NCI-H82 (cell line): ENCODE results near the gene CCDC106.
A peak's percentile ranks its signal among the peaks of the same experiment; 100 is the strongest.

Experiments
- DNase-seq: peaks from one replicate; lab custom pipeline; 2025; lab: John Stamatoyannopoulos, UW

CCDC106 gene

DNA sequence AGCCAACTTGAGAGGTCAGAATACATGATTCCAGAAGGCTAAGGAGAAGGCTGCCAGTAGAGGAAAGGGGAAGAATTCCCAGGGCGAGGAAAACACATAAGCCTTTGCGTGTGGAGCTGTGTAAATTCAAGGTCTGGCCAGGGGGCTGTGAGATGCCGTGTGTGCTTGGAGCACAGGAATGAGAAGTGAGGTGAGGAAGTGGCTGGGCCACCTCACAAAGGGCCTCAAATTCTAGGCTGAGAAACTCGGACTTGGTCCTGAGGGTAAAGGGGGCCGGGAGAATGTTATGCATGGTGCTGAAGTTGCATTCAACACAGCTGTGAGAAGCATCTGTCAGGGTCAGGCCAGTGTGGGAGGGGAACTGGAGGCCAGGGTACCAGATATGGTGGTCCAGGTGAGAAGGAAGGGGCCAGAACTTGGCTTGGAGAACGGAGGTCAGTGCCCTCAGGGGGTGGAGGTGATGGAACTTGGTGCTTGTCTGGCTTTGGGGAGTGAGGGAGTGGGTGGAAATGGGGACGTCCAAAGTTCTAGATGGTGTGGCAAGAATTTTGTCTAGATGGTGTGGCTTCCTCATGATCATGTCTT is 12.1 kb upstream of the CCDC106 start:
- DNase-seq: no peak

DNA sequence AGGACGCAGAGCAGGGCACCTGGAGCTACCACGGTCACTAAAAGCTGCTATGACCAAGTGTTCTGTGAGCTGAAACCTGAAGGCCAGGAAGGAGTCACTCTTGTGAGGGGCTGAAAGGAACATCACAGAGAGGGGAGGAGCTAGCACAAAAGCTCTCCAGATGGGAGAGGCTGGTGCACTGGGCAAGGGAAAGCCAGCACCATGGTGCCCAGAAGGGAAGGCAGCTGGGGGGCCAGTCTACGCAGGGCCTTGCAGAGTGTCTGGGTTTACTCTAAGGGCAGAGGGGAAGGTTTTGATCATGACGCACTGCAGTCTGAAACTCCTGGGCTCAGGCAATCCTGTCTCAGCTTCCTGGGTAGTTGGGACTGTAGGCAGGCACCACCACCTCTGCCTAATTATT is 11.3 kb upstream of the CCDC106 start:
- no peak for DNase-seq

DNA sequence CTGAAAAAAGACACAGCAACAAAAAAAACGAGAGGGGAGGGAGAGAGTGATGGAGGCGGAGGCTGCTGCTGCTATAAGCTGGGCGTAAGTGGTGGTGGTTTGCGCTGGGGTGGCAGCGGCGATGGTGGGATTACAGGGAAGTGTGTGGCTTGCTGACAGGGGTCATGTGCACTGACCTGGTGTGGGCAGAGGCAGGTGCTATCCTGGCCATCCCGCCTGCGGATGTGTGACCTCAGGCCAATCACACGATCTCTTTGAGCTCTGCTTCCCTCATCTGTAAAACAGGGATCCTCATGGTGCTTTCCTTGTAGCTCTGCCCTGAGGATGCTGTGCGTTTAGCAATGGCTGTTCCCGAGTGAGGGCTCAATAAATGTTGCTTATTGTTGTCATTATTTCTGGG is 10.5 kb upstream of the CCDC106 start:
- no peak for DNase-seq

DNA sequence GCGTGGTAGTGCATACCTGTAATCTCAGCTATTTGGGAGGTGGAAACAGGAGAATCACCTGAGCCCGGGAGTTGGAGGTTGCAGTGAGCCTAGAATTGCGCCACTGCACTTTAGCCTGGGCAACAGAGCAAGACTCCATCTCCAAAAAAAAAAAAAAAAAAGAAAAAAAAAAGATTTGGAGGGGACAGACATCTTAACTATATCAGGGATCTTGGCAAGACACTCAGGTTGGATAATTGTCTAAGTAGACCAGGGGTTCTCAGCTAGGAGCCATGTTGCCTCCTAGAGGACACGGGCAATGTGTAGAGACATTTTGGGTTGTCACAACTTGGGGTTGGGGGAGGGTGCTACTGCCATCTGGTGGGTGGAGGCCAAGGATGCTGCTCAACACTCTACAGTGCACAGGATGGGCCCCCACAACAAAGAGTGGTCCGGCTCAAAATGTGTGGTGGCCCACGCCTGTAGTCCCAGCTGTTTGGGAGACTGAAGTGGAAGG is 9.1 kb upstream of the CCDC106 start:
- DNase-seq: peak; percentile 80

DNA sequence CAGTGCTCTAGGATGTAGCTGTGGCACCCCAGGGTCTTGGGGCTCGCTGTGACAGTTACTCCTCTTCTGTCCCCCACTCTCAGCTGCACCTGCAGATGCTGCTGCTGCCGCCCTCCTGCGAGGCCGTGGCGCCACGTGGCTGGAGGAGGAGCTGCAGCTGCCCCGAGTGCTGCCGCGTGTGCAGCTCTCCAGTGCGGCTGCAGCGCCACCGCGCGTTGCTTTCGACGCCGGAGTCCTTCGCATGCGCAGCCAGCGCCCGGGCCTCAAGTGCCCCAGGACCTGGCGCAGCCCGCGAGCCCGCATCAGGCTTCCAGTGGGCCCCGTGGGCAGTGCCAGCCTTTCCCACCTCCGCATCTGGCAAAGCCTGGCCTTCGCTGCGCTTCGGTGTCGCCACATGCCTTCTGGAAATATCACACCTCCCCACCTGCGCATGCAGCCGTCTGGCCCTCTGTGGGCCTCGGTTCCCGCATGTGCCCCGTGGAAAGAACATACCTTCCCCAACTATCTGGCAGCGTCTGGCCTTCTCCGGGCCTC is 7.9 kb upstream of the CCDC106 start:
- peak; percentile 70 for DNase-seq

DNA sequence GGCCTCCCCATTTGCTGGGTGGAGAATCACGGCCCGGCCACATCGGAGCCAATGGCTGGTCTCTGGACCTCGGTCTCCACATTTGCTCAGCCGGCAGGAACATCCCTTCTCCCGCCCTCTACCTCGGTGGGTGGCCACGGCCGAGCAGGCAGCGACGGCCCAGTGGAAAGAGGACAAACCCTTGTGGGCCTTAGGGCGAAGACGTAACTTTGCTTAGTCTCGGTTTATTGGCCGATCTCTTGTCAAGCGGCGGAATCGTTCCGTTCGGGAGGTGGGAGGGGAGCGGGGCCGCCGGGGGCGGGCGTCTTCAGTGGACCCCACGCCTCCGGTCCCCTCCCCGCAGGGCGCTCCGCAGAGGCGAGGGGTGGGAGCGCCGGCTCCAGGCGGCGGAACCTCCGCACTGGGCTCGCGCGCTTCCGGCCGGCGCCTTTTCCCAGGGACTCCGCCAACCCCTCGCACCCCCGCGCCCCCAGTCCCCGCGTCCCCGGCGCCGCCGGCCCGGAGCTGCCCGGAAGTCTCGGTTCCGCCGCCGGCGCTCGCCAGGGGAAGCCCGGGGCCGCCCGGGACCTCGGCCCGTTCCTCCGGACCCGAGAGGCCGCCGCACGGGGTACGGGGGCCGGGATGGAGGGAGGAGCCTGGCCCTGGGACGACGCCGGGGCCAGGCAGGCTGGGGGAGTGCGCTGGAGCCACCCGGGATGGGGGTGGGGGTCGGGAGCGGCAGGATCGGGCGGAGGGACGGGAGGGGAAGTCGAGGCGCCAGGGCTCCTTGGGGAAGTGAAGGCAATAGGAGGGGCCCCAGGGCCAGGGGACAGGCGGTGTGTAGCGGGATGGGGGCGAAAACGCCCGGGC is 7.2 kb upstream of the CCDC106 start, which contains the start of gene ZNF580:
Gene ZNF580 (plus strand): TSS at position 426 of the 849 bp plus-strand sequence. CDS start 1,507 bp downstream, outside the sequence.
- peak; percentile 86 for DNase-seq

DNA sequence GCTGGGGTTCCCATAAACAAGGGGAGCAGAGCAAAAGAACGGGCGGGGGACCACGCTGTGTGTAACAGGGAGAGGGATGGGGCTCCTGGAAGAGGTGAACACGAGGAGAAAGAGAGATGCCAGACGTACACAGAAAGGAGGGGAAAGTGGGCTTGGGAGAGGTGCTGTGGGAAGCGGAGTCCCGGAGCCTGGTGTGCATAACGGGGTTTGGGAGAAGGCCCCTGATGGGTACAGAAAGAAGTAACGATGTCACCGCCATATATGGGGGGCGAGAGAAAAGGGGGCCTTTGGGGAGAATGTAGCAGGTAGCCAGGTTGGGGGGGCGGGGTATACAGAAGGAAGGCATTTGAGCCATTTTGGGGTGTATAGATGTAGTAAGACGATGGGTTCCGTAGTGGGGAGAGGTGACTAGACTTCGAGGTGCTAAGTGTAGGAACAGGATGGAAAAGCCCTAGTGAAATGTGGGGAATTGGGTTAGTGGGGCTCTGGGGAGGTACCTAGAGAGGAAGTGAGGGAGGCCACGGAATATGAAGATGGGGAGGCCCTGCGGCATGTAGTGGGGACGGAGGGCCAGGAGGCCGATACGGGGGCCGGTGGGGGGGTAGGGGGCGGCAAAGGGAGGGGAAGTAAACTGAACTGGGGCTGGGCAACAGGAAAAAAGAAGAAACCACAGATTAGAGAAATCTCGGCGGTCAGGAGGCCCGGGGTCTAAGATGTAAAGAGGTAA is 6.4 kb upstream of the CCDC106 start:
- peak; percentile 64 for DNase-seq

DNA sequence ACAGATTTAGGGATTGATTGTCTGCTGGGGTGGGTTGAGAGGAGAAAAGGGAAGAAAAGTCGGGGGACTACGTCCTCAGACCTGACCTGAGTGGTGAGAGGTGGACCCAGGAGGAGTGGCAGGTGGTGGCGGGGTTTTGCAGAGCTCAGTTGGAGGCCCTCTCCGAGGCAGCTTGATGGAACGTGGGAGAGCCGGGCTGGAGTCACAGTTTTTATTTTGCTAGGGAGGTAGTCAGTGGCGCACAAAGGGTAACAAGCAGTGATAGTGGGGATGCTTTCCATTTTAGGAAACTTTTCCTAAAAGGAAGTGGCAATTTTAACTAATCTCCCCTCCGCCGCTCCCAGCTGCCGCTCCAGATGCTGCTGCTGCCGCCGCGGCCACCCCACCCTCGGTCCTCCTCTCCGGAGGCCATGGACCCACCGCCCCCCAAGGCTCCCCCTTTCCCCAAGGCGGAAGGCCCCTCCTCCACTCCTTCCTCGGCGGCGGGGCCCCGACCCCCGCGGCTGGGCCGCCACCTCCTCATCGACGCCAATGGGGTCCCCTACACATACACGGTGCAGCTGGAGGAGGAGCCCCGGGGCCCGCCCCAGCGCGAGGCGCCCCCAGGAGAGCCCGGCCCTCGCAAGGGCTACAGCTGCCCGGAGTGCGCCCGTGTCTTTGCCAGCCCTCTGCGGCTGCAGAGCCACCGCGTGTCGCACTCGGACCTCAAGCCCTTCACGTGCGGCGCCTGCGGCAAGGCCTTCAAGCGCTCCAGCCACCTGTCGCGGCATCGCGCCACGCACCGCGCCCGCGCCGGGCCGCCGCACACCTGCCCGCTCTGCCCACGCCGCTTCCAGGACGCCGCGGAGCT is 5.6 kb upstream of the CCDC106 start:
- DNase-seq: peak; percentile 66

DNA sequence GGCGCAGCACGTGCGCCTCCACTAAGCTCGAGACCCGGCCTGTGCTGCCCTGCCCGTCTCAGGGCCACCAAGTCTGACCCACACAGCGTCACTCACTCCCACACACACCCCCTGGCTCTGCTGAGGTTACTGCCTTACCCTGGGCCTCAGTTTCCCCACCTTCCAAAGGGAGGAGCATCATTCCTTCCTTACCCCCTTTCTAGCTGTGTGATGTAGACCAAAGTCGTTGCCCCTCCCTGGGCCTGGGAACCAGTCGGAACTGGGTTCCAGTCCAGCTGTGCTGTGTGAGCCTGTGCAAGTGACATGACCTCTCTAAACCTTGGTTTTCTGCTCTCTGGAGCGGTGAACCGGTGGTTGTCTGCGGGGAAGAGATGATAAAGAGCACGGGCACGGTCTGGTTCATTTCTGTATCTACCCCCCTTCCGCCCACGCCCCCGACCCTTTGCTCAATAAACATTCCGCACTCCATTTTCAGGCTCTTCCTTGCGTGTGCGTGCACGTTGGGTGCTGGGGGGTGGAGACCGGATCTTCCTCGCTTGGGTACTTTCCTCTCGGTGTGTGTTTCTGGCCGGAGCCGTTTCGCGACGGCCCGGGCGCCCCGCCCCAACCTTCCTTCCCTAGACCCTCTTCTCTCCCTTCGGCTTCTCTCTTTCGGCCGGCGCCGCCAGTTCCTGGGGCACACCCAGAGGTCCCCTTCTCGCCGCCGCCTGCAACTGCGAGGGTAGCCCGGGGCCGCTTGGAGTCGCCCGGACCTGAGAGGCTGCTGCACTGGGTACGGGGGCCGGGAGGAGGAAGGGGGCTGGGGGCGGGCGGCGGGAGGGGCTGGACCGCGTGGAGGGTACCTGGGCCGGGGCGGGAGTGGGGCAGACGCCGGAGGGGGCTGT is 4.8 kb upstream of the CCDC106 start, which contains the start of gene ZNF581:
Gene ZNF581 (plus strand): TSS at position 647 of the 884 bp plus-strand sequence. CDS start 923 bp downstream, outside the sequence.
- DNase-seq: peak; percentile 85

DNA sequence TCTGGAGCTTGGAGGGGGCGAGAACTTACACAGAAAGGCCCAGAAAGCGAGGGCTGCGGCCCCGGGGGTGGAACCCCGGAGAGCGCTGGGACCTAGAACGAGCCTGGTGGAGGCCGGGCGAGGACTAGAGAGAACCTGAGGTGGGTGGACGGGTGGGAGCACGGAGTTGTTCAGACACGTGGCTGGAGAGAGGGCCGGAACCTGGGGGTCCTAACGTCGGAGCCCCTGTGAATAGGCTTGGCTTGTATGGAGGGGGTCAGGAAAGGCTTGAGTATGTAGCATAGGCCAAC is 4.2 kb upstream of the CCDC106 start:
- DNase-seq: no peak

DNA sequence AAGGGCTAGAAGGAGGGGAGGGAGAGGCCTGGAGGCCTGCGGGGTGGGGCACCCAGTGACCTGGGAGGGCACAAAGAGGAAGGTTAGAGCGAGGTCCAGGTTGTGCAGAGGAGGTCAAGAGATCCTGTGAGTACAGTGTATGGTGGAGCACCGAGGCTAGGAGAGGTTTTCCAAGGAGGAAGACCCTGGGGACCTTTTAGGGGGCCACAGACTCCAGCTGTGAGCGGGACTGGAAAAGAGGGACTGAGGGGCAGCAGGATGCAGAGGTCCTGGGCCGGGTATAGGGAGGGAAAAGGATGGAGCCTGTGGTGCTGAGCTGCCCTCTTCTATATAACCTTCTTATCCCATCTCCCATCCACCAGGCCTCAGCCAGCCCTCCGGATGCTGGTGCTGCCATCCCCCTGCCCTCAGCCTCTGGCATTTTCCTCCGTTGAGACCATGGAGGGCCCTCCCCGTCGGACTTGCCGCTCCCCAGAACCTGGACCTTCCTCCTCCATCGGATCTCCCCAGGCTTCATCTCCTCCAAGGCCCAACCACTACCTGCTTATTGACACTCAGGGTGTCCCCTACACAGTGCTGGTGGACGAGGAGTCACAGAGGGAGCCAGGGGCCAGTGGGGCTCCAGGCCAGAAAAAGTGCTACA is 3.7 kb upstream of the CCDC106 start:
- no peak for DNase-seq

DNA sequence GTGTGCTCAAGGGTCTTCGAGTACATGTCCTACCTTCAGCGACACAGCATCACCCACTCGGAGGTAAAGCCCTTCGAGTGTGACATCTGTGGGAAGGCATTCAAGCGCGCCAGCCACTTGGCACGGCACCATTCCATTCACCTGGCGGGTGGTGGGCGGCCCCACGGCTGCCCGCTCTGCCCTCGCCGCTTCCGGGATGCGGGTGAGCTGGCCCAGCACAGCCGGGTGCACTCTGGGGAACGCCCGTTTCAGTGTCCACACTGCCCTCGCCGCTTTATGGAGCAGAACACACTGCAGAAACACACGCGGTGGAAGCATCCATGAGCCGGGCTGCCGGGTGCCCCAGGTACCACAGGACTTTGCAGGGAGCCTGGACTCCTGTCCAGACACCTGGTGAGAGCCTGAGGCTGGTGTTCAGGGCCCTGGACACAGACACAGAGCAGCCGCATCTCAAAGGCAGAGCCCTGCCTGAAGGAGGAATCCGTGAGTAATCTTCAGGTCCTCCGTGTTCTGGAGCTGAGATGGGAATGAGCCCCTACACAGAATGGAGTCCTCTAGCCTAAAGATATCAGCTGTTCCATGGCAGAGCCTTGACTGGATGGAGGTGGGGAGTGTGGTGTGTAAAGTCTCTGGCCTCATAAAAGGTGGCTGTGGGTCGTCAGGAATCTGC is 3.0 kb upstream of the CCDC106 start:
- DNase-seq: no peak

DNA sequence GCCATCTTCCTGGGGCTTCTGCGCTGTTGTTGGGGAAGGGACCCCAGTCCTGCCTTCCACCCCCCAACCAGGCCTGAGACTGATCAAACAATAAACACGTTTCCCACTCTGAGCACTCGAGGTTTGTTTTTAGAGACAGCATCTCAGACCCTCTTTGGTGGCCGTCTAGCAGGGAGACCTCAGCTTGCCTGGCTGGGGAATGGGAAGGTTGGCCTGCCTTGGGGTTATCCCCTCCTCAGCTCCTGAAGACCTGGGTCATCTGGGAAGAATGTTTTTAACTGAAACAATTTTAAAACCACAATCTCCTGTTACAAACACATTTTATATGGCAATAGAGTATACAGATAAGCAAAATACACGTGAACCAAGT is 2.5 kb upstream of the CCDC106 start:
- DNase-seq: no peak

DNA sequence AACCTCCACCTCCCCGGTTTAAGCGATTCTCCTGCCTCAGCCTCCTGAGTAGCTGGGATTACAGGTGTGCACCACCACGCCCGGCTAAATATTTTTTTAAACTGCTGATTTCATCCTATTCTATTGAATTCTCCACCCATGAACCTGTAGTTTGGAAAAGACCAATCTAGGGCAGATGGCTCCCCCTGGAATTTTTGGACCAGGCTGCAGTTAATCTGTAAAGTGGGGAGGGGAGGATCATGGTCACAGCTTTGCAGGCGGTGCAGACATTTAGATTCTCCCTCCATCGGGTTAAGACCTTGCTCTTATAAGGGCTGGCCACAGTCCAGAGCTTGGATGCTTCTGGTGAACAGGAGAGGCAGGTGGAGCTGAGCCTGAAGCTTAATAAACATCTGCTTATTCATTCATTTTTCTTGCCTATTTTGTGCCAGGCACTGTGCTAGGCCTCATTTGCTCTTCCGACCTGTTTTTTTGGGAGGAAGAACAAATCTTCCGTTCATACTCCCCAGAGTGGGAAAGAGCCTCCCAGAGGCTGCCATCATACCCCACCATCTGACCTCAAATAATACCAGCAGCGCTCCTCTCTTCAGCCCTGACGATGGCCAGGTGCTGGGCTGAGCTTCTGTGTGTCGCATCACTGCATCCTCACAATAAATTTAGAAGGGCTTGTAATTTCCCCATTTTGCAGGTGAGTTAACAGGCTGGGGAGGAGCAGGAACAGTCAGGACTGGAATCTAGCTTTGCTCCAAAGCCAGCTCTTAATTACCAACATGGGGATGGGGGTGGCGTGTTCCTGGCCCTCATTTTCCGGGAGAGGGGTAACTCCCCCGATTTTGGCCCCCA is 902 bp upstream of the CCDC106 start:
- DNase-seq: peak; percentile 78

DNA sequence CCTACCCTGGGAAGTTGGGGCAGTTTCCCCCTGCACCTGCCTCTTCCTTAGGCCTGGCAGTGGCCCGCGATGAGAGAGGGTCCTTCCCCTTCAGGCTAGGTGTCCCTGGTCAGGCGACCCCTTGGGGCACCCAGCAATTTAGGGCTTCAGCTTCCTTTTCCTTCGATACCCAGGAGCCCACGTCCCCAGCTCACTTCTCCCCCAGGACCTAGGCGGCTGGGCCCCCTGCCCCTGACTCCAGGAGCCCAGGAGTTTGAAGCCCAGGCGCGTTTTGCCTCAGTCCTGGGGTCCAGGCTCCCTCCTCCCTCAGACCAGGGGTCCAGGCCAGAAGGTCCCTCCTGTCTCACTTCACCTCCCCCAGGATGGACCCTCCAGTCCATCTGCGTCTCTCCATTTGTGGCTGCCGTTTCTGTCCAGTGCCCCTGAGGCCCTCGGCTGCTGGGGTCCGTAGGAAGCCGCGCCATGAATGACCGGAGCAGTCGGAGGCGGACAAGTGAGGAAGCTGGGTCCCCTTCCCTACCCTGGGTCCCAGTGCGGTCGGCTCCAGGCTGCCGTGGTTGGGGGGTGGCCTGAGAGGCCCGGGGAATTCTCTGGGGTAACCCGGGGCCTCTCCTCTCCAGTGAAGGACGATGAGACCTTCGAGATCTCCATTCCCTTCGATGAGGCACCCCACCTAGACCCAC is 714 bp downstream of the CCDC106 start:
- DNase-seq: peak; percentile 46

DNA sequence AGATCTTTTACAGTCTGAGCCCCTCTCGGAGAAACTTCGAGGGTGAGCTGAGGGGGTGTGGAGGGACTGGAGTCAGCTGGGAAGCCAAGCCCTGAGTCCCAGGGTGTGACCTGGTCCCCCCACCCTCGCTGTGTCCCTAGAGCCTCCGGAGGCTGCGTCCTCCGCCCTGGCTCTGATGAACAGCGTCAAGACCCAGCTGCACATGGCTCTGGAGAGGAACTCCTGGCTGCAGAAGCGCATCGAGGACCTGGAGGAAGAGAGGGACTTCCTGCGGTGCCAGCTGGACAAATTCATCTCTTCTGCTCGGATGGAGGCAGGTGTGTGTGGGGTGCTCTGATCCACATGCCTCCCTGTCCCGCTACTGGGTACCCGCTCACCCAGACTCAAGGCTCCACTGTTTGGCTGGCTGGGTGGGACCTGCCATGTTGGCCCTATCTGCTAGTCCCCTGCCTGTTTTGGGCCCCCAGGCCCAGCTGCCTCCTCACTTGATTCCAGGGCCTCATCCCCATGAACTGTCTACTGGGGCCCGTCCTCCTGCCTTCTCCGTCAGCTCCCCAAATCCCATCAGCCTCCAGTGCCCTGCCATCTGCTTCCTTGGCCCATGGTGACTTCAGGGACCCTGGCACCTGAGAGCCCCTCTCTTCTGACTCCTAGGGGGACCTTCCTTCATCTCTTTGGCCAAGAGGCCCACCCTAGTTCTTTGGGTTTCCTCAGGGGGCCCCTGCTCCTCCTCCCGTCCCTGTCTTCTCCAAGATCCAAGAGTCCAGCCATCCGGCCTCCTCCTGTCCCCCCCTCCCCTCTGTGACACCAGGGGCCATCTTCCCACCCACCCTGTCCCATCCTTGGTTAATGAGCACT is 1.5 kb downstream of the CCDC106 start:
- DNase-seq: no peak

DNA sequence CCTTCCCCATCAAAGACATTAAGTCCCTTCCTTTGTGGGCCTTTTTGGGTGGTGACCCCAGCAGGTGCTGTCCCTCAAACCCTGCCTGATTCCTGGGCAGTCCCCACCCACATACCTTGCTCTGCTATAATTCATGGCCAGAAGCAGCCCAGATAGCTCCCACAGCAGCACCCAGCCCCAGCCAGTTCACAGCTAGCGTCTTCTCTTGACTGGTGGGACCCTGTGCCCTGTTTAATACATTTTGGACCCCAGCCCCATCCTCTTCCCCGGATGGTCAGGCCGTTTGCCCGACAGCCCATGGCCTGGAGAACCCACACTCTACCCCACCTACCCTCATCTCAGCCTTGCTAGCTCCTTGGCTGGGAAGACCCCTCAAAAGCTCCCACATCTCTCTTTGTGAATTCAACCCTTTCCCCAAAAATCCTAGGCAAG is 2.1 kb downstream of the CCDC106 start:
- no peak for DNase-seq
